GM18868 (cell line): ENCODE measurements around the gene SOCS7.
"Not testable (repeated sequence)": the region's sequence is repeated elsewhere in the genome, so short reads cannot be mapped to it uniquely, and the experiment has no call there.

Experiments used
- ATAC-seq: cut with Tn5 transposase; IDR thresholded peaks from one replicate; pipeline ENCODE4 v1.9.1; 2021; ENCODE audit warnings: mild to moderate bottlenecking, moderate library complexity; ENCODE audit not compliant: unreplicated experiment

Gene SOCS7

DNA sequence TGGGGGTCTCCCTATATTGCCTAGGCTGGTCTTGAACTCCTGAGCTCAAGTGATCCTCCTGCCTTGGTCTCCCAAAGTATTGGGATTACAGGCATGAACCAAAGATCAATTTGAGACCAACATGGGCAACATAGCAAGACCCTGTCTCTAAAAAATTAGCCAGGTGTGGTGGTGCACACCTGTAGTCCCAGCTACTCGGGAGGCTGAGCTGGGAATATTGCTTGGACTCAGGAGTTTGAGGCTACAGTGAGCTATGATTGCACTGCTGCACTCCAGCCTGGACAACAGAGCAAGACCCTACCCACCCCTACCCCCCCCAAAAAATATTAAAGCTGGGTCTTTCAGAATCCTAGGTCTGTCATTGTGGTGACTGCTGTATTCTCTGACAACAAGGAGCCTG, 85.7 kb downstream of the SOCS7 start:
- not testable (repeated sequence) for ATAC-seq

DNA sequence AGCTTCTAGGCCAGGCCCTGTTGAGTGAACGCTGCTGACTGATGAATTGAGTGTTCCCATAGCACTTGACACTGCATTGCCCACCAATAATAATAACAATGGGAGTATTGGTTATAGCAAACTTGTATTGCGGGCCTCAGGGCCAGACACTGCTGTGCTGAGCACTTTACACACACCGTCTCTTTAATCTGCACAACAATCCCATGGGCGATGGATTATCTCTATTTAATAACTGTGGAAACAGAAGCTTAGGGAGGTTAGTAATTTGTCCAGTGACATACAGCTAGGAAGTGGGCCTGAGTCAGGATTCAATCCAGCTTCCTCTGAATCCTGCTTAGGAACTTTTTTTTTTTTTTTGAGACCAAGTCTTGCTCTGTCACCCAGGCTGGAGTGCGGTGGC, 87.8 kb downstream of the SOCS7 start:
- no peak for ATAC-seq

DNA sequence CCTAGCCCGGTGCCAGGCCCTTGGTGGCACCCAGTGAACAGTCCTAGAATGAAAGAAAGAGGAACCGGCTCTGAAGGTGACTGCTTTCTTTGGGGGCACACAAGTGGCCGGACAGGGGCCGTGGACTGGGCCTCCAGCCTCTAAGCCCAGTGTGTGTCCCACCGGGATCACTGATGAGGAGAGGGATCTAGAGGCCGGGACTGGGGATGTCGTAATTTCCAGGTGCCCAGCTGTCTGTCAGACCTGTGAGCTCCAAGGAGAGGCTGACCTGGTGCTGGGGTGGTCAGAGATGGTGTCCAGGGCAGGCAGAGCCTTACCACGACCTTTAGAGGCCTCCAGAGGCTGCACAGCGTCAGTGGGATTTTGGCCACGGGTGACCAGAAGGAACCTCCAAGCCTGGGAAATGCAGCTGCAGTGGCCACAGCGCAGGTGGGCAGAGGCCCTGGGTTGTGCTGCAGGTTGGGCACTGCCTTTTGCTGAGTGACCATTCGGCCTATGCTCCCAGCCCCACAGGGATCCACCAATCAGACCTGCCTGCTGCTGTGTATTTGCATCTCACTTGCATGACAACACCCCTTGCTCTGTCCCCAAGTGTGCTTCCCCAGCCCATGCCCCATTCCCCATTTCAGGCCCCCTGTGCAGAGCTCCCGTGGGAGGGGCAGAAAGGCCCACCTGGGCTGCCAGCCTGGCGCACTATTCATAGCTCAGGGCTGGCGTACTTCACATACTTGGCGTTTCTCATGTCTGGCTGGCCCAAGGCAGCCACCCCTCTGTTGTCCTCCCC, 89.2 kb downstream of the SOCS7 start:
- ATAC-seq: no peak

DNA sequence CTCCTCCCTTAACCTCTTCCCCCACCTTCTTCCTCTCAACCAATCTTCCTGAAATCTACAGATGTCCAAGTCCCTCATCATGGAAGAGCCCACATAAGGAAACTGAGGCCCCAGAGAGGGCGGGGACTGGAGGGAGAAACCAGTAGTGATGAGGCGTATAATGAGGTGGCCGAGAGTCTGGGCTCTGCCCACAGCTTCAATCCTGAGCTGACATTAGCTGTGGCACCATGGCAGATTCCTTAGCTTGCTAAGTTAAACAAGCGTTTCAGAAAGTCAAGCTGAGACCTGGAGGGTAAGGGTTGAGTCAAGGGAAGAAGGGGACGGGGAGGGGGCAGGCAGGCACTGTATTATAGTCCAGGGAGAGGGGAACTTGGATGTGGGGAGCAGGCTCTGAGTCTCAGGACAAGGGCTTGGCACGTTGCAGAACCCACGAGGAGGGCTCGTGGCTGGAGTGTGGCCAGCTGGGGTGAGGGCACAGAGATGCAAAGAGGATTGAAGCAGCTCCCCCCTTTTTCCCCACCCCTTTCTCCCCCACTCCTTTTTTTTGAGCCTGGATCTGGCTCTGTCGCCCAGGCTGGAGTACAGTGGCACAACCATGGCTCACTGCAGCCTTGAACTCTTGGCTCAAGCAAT, 89.9 kb downstream of the SOCS7 start:
- no peak for ATAC-seq

DNA sequence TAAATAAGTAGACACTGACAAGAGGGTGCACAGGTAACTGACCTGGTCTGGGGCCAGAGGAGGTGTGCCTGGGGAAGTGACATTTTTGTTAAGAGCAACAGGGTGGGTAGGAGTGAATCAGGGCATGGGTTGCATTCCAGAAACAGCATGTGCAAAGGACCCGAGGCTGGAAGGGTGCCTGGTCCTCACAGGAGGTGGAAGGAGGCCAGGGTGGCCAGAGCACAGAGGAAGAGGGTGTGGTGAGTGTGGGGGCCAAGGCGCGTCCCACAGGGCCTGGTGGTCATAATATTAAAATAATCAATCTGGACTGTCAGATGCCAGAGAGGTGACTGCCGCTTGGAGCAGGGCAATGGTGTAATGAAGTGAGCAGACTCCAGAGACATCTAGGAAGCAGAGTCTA, 90.9 kb downstream of the SOCS7 start:
- ATAC-seq: no peak

DNA sequence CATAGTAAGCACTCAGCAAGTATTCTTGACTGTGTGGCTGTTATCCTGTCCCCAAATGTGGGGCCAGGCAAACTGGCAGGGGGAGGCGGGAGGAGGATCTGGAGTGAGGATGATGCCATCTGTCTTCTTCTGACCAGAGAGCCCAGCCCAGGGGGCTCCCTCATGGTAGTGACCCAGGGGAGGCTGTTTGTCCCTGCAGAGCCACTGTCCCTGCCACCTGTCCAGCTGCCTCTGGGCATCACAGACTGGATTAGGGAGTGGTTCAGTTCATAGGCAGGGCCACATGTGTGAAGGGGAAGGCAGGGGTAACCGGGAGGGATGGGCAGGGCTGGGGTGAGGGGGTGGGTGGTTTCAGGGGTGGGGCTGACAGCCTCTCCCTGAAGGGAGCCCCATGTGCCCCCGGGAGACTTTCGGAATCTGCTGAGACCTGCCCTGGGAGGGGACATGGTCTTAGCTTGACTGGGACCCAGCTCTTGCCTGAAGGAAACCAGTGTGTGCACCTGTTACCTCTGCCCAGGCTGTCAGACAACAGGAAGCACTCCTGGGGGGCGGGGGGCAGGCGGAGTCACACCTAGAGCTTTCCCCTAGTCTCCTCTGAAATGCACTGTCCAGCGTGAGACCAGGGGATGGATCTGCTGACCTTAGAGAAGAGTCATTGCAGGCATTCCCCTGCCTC, 91.8 kb downstream of the SOCS7 start:
- no peak for ATAC-seq

DNA sequence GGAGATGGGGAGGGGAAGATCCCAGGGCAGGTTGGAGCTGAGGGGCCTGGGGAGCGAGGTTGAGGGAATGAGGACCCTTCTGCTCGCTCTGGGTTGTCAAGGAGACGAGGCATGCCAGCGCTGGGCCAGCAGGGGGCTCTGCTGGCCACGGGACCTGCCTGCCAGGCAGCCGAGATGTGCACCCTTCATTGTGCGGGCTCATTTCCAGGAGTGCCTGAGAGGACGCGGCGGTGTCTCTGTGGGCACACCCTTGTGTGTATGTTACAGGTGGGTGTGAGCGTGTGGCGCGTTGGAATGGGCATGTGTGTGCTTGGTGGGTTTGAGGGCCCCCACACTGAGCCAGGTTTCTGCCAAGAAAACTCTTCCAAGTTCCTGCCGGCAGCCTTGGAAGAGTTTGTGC, 92.5 kb downstream of the SOCS7 start:
- no peak for ATAC-seq

DNA sequence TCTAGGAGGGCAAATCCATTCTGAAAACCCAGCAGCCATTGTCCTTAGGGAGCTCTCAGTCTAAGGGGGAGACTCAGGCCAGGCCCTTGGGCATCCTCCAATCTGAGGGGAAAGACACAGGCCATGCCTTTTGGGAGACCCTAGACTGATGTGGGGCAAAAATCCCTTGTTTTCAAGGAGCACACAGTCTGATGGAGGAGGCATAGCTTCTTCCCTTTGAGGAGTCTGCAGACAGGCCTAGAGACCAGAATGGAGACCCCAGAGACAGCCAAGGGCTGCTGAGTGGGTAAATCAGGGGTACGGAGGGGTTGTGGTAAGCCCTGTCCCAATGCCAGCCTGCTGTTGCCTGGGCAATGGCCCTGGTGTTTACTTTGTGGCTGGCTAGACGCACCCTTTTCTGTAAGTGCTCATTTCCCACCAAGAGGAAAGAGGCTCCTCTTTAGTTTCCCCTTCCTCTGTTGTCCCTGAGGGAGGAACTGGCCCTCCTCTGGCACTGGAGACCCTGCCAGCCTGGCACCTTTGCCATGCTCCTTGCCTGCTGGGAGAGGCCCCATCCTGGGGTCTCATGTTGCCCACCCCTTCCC, 96.0 kb downstream of the SOCS7 start:
- no peak for ATAC-seq

DNA sequence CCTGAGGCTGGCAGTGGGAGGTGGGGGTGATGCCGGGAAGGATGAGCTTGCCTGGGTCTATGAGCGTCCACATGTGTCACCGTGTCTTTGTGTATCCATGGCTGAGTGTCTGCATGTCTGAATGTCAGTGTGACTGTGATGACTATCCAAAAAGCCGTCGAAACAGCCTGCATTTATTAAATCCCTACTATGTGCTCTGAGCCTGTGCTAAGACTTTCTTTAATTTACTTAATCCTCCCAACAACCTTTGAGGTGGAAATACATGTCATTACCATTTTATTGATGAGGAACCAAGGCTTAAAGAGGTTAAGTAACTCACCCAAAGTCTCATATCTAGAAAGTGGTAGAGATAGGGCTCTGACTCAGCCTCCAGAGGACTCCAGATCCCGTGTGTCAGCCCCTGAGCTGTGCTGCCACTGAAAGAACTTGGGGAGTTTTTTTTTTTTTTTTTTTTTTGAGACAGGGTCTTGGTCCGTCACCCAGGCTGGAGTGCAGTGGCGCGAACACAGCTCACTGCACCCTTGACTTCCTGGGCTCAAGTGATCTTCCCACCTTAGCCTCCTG, 96.6 kb downstream of the SOCS7 start:
- no peak for ATAC-seq

DNA sequence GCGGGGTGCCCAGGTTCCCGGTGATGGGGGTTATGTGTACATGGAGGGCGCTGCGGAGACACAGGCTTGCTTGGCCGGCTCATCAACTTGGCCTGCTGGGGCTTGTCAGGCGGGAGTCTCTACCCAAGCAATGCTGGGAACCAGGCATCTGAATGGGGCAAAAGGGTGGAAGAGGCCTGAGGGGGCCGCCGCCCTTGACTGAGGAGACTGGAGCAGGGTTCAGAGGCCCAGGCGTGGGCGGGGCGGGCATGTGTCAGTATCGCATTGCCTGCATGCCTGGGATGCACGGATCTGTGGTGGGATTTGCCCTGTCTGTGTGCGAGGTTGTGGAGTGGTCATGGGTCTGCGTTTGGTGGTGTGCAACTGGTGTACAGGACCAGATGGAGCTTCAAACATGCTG, 97.7 kb downstream of the SOCS7 start:
- no peak for ATAC-seq

DNA sequence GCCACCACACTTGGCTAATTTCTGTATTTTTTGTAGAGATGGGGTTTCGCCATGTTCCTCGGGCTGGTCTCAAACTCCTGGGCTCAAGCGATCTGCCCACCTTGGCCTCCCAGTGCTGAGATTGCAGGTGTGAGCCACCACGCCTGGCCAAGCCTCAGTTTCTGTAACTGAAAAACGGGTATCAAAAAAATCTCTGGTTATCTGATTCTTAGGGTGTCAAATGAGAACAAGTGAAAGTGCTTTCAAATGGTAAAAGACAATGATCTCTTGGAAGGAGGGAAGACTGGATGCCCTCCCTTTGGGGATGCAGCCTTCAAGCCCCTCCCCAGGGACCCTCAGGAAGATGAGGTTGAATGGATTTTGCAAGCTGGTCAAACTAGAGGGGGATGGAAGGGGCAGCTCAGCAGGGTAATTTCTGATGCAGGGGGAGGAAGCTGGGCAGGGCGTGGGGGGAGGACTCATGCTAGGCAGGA, 98.9 kb downstream of the SOCS7 start:
- ATAC-seq: no peak

DNA sequence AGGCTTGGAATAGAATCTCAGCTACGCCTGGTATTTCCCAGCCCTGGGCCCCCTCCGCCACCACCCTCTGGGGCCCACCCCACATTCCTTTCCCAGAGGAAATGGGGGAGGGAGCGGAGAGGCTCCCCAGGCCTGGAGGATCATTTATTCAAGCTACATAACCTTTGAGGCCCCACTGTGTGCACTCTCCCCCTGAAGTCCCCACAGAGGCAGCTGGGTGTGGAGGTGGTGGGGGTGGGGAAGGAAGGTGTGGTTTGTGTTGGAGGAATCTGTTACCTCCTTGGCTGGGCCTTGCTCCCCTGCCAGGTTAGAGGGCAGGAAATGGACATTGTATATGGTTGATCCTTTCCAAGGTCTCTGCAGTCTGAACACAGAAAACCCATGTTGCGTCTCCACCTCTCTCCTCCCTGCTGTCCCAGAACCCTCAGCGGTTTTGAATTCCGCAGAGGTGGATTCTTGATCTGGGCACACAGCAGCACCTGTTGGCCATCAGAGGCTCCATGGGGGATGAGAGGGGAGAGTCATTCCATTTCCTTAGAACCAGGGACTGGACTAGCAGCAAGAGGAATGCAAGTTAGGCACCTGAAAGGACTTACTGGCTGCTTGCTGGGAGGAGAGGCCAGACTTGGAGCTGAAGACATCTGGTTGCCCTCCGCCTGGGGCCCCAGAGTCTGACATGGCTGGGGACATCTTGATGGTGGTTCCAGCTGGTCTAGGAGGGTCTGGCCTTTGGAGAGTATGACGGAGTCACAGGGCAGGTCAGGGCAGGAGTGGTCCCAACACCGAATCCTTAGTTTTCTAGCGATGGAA, 99.6 kb downstream of the SOCS7 start:
- ATAC-seq: no peak

DNA sequence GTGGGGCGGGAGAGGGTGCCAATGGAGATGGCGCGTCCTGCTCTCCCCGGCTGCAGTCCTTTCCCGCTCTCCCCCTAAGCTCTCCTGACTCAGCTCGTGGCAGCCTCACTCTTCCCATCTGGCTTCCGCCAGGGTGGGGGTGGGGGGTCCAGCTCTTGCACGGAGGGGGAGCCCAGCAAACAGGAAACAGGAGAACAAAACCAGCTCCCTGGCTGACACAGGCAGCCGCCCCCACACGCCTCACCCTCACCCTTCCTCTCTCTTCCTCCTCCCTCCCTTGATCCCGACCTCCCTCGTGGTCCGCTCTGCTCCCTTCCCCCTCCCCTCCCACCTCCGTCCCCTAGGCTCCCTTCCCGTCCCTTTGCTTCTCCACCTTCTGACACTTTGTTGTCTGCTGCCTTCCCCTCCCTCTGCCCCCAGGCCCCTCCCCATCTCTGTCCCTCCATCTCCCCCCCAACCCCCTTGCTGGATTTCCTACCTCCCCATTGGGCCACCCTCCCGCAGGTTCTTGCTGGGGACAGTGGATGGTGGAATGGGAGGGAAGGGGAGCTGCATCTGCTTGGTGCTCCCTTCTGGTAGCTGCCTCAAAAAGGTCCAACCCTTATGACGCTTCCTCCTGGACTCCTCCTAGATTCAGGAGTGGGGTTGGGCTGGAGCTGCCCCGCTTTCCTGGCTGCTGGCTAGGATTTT, 100.3 kb downstream of the SOCS7 start:
- ATAC-seq: no peak

DNA sequence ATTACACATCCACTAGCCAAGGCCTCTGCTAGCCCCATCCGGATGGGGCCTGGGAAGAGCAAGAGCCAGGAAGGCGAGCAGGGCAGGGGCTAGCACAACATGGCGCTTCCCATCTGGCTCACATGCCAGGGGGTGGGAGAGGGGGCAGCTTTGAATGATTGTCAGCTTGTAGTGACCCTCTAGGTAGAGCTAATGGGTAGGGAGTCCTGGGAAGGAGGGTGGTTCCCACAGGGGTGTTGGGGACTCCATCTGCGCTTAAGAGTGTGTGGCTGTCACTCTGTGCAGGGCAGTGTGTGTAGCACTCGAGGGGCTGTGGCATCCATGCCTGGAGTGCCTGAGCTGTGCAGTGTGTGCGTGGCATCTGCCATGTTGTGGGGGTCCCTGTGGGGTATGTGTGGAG, 101.1 kb downstream of the SOCS7 start:
- ATAC-seq: no peak

DNA sequence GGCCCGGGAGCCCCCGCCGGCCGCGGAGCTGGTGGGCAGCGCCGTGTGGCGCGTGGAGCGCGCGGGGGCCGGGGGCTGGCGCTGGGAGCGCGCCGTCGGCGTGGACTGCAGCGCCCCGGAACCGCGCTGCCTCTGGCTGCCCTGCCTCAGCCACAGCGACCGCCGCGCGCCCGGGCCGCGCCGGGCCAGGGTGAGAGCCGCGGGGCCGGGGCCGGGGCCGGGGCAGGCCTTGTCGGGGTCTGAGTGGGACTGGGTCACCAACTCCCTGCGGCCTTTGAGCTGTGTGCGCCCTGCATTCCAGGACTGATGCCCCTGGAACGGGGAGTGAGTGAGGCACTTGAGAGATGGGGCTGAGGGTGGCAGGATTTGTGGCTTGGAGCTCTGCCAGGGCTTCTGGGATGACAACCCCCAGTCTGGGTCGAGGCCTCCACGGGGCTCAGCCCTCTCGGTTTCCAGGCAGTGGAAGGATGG, 102.3 kb downstream of the SOCS7 start:
- ATAC-seq: no peak

DNA sequence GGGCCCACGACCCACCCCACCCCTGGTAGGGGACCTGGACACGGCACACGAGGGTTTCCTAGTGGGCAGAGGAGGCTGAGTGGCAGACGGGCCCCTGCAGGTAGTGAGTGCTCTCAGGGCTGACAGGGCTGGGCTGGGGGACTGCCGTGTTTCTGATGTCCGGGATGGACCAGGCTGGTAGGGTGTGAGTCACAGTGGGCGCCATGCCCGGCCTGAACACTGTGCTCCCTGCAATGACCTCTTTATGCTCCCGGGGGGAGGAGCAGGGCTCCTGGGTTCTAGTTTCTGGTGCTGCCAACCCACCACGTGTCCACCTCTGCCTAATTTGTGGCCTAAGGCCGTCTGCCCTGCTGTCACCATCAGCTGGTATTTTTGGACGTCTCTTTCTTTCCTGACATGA, 102.9 kb downstream of the SOCS7 start:
- no peak for ATAC-seq
